PC-9 (cell line): ENCODE results near the gene TMCC1.

Experiments
- CTCF ChIP-seq: fragments of 200-600 bp; sonication (generic); conservative IDR thresholded peaks from 2 replicates; pipeline ENCODE4 v1.6.1; 2017; ENCODE audit warnings: mixed run types, antibody characterized with exemption, mild to moderate bottlenecking, moderate library complexity
- EZH2 ChIP-seq: fragments of 200-600 bp; sonication (generic); IDR thresholded peaks from 2 replicates; pipeline ENCODE4 v1.8.0; 2017; ENCODE audit warnings: antibody characterized with exemption, low read depth

GRCh38 chr3:129749692-129750091 is 143.8 kb downstream of the TMCC1 start:
- no peak for TF ChIP-seq EZH2
- TF ChIP-seq CTCF = no peak
